ENCODE results near the gene MAGEB16. TPM values are rescaled to one million over a fixed set of nuclear protein-coding genes. Genes with fewer than 3 reads are reported as not detected.

The MAGEB16 gene
- total RNA-seq, result not detected

DNA sequence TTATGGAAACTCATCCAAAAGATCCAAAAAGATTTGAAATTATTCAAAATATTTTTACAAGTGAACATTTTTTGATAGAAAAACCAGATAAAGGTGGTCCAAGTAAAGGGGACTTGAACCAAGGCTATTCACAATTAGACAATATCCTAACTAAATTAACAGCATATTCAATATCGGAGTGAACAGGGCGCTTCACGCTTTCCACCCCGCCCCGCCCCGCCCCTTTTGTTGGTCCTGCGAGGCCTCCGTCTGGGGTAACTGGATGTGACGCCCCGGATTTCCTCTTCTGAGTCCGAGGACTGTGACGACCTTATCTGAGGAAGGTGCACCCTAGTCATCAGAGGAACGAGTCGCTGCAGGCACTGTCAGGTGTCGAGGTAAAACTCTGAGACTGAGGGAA, at the start of gene MAGEB16:
Gene MAGEB16 (plus strand): TSS at position 301 of the 400 bp plus-strand sequence. CDS start 3,855 bp downstream, outside the sequence.

Other genes starting within 250 kb of the MAGEB16 start
- gene CFAP47, start 121.4 kb downstream of the MAGEB16 start, total RNA-seq, result 8.7 TPM

Data from camera-type eye (tissue), 1 donor.